D721Med (cell line): ENCODE measurements around the gene TUBGCP6.

ENCODE experiments used
- DNase-seq: peaks from one replicate; pipeline ENCODE4 v3.0.0; 2011; ENCODE audit warnings: low spot score; ENCODE audit not compliant: insufficient read length
- FAIRE-seq: peaks from 2 replicates; lab custom pipeline; 2011; peaks lifted over from hg19 to GRCh38; lab: Jason Lieb, UNC
- TF ChIP-seq, protein P1 (sequence below): IDR thresholded peaks from 2 replicates; pipeline ENCODE4 v1.5.1; 2012; ENCODE audit warnings: mild to moderate bottlenecking, control low read depth; ENCODE audit not compliant: insufficient read depth; ENCODE audit errors: missing control alignments

TUBGCP6 gene

DNA sequence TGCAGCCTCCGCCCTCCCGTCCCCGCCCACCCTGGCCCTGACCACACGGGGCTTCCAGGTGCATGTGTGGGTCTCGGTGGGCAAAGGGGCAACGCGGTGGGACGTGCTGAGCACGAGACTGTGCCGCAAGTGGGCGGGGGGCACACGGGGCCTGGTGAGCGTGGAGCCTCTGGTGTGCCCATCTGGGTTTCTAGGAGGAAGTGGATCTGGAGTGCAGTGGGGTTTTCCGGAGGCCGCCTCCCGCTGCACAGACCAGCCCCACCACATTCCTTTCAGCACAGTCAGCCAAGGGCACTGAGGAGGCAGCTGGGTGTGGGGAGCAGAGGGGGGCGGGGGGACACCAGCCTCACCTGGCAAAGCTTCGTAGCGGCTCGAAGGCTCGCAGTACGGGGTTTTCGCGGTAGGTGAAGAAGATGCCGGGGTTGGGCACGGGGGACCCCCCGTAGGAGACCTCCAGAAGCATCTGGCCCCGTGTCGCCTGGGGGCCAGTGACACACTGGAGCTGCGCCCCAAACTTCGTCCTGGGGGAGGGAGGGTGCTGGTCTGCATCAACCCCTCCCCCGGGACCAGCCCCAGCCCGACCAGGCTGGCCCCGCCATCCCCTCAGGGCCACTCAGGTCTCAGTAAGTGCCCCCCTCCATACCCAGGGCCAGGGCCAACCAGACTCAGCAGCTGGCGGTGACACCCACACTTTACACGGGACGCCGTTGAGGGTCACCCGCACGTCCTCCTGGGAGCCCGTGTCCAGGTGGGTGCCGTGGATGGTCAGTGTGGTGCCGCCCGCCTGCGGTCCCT, 37.7 kb upstream of the TUBGCP6 start:
- no peak for DNase-seq
- TF ChIP-seq, protein P1, sequence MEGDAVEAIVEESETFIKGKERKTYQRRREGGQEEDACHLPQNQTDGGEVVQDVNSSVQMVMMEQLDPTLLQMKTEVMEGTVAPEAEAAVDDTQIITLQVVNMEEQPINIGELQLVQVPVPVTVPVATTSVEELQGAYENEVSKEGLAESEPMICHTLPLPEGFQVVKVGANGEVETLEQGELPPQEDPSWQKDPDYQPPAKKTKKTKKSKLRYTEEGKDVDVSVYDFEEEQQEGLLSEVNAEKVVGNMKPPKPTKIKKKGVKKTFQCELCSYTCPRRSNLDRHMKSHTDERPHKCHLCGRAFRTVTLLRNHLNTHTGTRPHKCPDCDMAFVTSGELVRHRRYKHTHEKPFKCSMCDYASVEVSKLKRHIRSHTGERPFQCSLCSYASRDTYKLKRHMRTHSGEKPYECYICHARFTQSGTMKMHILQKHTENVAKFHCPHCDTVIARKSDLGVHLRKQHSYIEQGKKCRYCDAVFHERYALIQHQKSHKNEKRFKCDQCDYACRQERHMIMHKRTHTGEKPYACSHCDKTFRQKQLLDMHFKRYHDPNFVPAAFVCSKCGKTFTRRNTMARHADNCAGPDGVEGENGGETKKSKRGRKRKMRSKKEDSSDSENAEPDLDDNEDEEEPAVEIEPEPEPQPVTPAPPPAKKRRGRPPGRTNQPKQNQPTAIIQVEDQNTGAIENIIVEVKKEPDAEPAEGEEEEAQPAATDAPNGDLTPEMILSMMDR: no peak
- FAIRE-seq: no peak

DNA sequence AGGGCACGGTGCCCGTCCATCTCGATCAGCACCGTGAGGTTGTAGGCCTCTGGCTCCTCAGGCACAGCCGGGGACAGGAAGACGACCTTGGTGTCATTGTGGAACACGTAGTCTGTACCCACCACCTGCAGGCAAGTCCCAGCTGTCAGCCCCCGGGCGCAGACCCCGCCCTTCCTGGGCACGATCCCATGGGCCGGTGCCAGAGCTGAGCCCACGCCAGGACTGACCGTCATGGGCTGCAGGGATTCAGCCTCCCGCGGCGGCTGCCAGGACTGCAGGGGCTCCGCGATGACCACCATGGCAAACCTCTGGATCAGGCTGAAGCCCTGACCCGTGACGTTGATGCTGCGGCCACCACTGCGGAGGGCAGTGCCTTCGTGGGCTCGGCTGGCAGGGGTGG, 37.1 kb upstream of the TUBGCP6 start:
- DNase-seq (no peak), FAIRE-seq (no peak)
- TF ChIP-seq, protein P1: no peak

DNA sequence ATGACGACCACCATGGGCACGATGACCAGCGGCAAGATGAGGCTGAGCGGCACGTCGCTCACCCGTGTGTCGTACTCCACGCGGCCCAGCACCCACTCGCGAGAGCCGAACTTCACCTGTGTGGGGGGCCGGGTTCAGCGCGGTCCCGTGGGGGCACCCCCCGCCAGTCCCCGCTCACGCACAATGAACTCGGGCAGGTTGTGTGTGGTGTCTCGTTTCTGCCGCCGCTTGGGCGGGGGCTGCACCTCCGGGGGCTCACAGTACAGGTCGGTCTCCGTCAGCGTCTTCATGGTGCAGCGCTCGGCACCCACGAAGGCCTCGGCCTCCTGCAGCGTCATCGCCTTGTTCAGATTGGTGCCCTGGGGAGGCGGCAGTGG, 36.5 kb upstream of the TUBGCP6 start:
- FAIRE-seq (no peak), DNase-seq (no peak)
- TF ChIP-seq, protein P1: no peak

DNA sequence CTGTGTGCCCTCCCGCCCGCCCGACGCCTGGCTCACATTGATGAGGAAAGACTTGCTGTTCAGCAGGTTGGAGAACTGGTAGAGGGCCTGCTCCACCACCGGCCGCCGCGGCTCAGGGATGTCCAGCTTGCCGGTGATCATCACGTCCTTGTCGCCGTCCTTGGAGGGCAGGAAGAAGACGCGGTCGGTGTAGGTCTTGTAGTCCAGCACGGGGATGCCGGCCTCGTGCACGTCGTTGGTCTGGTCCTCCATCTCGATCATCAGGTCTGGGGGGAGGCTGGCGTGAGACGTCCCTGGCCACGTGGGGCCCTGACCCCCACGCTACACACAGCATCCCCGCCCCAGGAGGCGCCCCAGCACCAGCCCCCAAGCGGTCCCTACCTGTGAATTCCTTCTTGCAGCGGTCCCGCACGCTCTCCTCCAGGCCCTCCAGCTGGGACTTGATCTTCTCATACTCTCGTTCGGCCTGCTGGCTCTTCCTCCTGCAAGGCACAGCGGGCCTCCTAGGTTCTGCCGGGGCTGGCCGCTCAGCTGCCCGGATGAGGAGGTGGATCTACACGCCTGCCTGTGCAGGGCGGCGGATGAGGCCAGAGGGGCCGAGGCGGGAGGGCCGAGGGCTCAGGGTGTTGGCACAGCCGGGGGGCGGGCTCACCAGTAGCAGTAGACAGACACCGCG, 36.0 kb upstream of the TUBGCP6 start:
- DNase-seq (no peak), FAIRE-seq (no peak)
- TF ChIP-seq, protein P1: no peak

DNA sequence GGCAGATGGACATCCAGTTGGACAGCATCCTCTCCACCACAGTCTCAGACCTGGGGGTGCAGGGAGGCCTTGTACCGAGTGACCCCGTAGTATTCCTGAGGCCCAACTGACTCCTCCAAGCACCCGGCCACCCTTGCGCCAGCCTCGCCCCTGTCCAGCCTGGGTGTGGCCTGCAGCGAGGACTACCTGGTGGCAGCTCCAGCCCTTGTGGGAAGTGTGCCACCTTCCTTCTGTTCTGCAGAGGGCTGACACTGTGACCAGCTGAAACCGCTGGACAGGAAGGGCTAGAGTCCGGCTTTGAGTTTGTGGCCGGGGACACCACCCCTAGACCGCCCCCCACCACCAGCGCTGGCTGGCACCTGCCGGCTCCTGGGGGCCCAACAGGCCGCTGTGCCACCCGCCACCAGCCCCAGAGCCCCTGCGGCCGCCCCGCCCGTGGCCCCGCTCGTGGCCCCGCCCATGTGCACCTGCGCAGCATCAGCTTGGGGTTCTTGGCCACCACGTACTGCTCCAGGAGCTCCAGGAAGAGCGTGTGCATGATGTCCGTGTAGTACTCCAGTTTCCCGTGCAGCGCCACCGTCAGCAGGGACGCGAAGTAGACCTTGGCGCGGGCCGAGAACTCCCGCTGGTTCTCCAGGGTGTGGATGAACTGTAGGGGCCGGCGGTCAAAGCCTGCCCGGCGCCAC, 35.3 kb upstream of the TUBGCP6 start:
- no peak for DNase-seq
- no peak for FAIRE-seq
- TF ChIP-seq, protein P1: no peak

DNA sequence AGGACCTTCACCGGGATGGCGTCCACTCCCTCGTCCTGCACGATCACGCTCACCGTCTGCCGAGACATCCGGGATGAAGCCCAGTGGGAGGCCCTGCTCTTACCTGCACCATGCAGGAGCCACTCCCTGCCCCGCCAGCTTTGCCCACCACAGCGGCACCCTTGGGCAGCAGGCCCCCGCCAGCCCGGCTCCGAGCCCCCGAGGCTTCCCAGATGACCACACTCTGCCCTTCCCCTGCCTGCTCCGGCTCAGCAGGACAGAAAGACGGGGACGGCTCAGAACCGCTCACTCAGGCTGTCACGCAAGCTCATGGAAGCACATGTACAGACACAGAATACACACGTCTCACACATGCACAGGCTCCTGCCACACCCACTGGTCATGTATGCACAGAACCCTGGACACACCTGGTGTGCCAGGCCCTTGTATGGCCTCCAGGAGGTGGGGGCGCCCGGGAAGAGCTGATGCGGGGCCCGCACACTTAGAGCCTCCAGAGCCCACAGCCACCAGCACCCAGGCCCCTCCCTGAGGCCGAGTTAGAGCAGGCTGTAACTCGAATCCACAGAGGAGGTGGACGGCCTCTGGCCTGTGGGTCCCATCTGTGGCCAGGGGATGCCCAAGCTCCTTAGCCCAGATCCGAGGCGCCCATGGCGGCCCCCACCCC, 34.3 kb upstream of the TUBGCP6 start:
- TF ChIP-seq, protein P1: no peak

More for the DNA sequence above, 34.3 kb upstream of the TUBGCP6 start:
- FAIRE-seq: no peak
- DNase-seq: no peak
